ENCODE results near the gene WDTC1.
"Not testable (repeated sequence)": the region's sequence is repeated elsewhere in the genome, so short reads cannot be mapped to it uniquely, and the experiment has no call there.

Gene WDTC1

GRCh38 chr1:27255136-27255535, 20.7 kb downstream of the WDTC1 start:
- no peak overlapping the region for H3K27ac ChIP-seq (ENCODE audit: low read depth, low read length)
- no peaks in the 10 kb centered on the region for H3K36me3 ChIP-seq (ENCODE audit: insufficient read depth, low read length)
- H3K4me3 ChIP-seq (ENCODE audit: low read depth in 1 of 2, low read length in 2 of 2) = no peak overlapping the region
- H3K4me1 ChIP-seq (ENCODE audit: insufficient read depth, low read length) = no peaks in the 10 kb centered on the region
- no peaks in the 10 kb centered on the region for H3K27me3 ChIP-seq (ENCODE audit: control insufficient read depth in 1 of 2, insufficient read depth in 2 of 2, low read length in 2 of 2)
- no peaks in the 10 kb centered on the region for H3K9me3 ChIP-seq (ENCODE audit: low read length)
- no peak overlapping the region for H3K9ac ChIP-seq (ENCODE audit: low read length)

- Histone ChIP-seq H3K9ac (ENCODE audit: low read length) (no peak overlapping the region), H3K36me3 (ENCODE audit: insufficient read depth, low read length) (no peaks in the 10 kb centered on the region), H3K27me3 (ENCODE audit: control insufficient read depth in 1 of 2, insufficient read depth in 2 of 2, low read length in 2 of 2) (no peaks in the 10 kb centered on the region), H3K27ac (ENCODE audit: low read depth, low read length) (no peak overlapping the region), H3K4me1 (ENCODE audit: insufficient read depth, low read length) (no peaks in the 10 kb centered on the region), H3K9me3 (ENCODE audit: low read length) (no peaks in the 10 kb centered on the region), H3K4me3 (ENCODE audit: low read depth in 1 of 2, low read length in 2 of 2) (no peak overlapping the region)
These were observed 22.7 kb downstream of the WDTC1 start for GRCh38 chr1:27257155-27257554.

GRCh38 chr1:27258598-27258997, 24.2 kb downstream of the WDTC1 start:
- Histone ChIP-seq H3K4me3 (ENCODE audit: low read depth in 1 of 2, low read length in 2 of 2) (no peak overlapping the region), H3K27ac (ENCODE audit: low read depth, low read length) (no peak overlapping the region), H3K36me3 (ENCODE audit: insufficient read depth, low read length) (peaks cover 7% of the 10 kb centered on the region), H3K4me1 (ENCODE audit: insufficient read depth, low read length) (no peaks in the 10 kb centered on the region), H3K27me3 (ENCODE audit: control insufficient read depth in 1 of 2, insufficient read depth in 2 of 2, low read length in 2 of 2) (no peaks in the 10 kb centered on the region), H3K9ac (ENCODE audit: low read length) (no peak overlapping the region), H3K9me3 (ENCODE audit: low read length) (no peaks in the 10 kb centered on the region)

GRCh38 chr1:27267153-27267552, 32.7 kb downstream of the WDTC1 start:
- Histone ChIP-seq H3K36me3 (ENCODE audit: insufficient read depth, low read length) (peaks cover 25% of the 10 kb centered on the region), H3K4me3 (ENCODE audit: low read depth in 1 of 2, low read length in 2 of 2) (no peak overlapping the region), H3K4me1 (ENCODE audit: insufficient read depth, low read length) (no peaks in the 10 kb centered on the region), H3K27me3 (ENCODE audit: control insufficient read depth in 1 of 2, insufficient read depth in 2 of 2, low read length in 2 of 2) (no peaks in the 10 kb centered on the region), H3K27ac (ENCODE audit: low read depth, low read length) (no peak overlapping the region), H3K9ac (ENCODE audit: low read length) (no peak overlapping the region), H3K9me3 (ENCODE audit: low read length) (no peaks in the 10 kb centered on the region)

GRCh38 chr1:27269276-27269675, 34.8 kb downstream of the WDTC1 start:
- Histone ChIP-seq H3K9ac (ENCODE audit: low read length) (no peak overlapping the region), H3K27ac (ENCODE audit: low read depth, low read length) (no peak overlapping the region), H3K27me3 (ENCODE audit: control insufficient read depth in 1 of 2, insufficient read depth in 2 of 2, low read length in 2 of 2) (no peaks in the 10 kb centered on the region), H3K4me1 (ENCODE audit: insufficient read depth, low read length) (no peaks in the 10 kb centered on the region), H3K4me3 (ENCODE audit: low read depth in 1 of 2, low read length in 2 of 2) (no peak overlapping the region), H3K36me3 (ENCODE audit: insufficient read depth, low read length) (peaks cover 11% of the 10 kb centered on the region), H3K9me3 (ENCODE audit: low read length) (no peaks in the 10 kb centered on the region)

GRCh38 chr1:27274204-27274603, 39.8 kb downstream of the WDTC1 start:
- Histone ChIP-seq H3K4me3 (ENCODE audit: low read depth in 1 of 2, low read length in 2 of 2) (no peak overlapping the region), H3K9ac (ENCODE audit: low read length) (no peak overlapping the region), H3K27ac (ENCODE audit: low read depth, low read length) (no peak overlapping the region), H3K27me3 (ENCODE audit: control insufficient read depth in 1 of 2, insufficient read depth in 2 of 2, low read length in 2 of 2) (no peaks in the 10 kb centered on the region), H3K36me3 (ENCODE audit: insufficient read depth, low read length) (no peaks in the 10 kb centered on the region), H3K9me3 (ENCODE audit: low read length) (no peaks in the 10 kb centered on the region), H3K4me1 (ENCODE audit: insufficient read depth, low read length) (no peaks in the 10 kb centered on the region)

GRCh38 chr1:27275696-27276095, 41.3 kb downstream of the WDTC1 start:
- Histone ChIP-seq H3K4me1 (ENCODE audit: insufficient read depth, low read length) (no peaks in the 10 kb centered on the region), H3K27ac (ENCODE audit: low read depth, low read length) (no peak overlapping the region), H3K4me3 (ENCODE audit: low read depth in 1 of 2, low read length in 2 of 2) (no peak overlapping the region), H3K9me3 (ENCODE audit: low read length) (no peaks in the 10 kb centered on the region), H3K36me3 (ENCODE audit: insufficient read depth, low read length) (peaks cover 6% of the 10 kb centered on the region), H3K27me3 (ENCODE audit: control insufficient read depth in 1 of 2, insufficient read depth in 2 of 2, low read length in 2 of 2) (no peaks in the 10 kb centered on the region), H3K9ac (ENCODE audit: low read length) (no peak overlapping the region)

- H3K27ac ChIP-seq (ENCODE audit: low read depth, low read length) = no peak overlapping the region
- H3K36me3 ChIP-seq (ENCODE audit: insufficient read depth, low read length) = peaks cover 27% of the 10 kb centered on the region
- H3K4me3 ChIP-seq (ENCODE audit: low read depth in 1 of 2, low read length in 2 of 2) = no peak overlapping the region
- H3K27me3 ChIP-seq (ENCODE audit: control insufficient read depth in 1 of 2, insufficient read depth in 2 of 2, low read length in 2 of 2) = no peaks in the 10 kb centered on the region
- no peaks in the 10 kb centered on the region for H3K4me1 ChIP-seq (ENCODE audit: insufficient read depth, low read length)
- no peak overlapping the region for H3K9ac ChIP-seq (ENCODE audit: low read length)
- no peaks in the 10 kb centered on the region for H3K9me3 ChIP-seq (ENCODE audit: low read length)
These were observed 50.2 kb downstream of the WDTC1 start for GRCh38 chr1:27284425-27285273.

GRCh38 chr1:27285274-27285660, 50.8 kb downstream of the WDTC1 start:
- H3K9me3 ChIP-seq (ENCODE audit: low read length) = no peaks in the 10 kb centered on the region
- H3K4me3 ChIP-seq (ENCODE audit: low read depth in 1 of 2, low read length in 2 of 2) = no peak overlapping the region
- H3K4me1 ChIP-seq (ENCODE audit: insufficient read depth, low read length) = no peaks in the 10 kb centered on the region
- no peak overlapping the region for H3K9ac ChIP-seq (ENCODE audit: low read length)
- H3K27me3 ChIP-seq (ENCODE audit: control insufficient read depth in 1 of 2, insufficient read depth in 2 of 2, low read length in 2 of 2) = no peaks in the 10 kb centered on the region
- no peak overlapping the region for H3K27ac ChIP-seq (ENCODE audit: low read depth, low read length)
- H3K36me3 ChIP-seq (ENCODE audit: insufficient read depth, low read length) = peaks cover 23% of the 10 kb centered on the region

- peaks cover 25% of the 10 kb centered on the region for H3K36me3 ChIP-seq (ENCODE audit: insufficient read depth, low read length)
- H3K27ac ChIP-seq (ENCODE audit: low read depth, low read length) = not testable (repeated sequence)
These were observed 51.4 kb downstream of the WDTC1 start for GRCh38 chr1:27285821-27286220.

GRCh38 chr1:27289125-27289524, 54.7 kb downstream of the WDTC1 start:
- H3K4me1 ChIP-seq (ENCODE audit: insufficient read depth, low read length); H3K9me3 ChIP-seq (ENCODE audit: low read length); H3K9ac ChIP-seq (ENCODE audit: low read length); H3K27me3 ChIP-seq (ENCODE audit: control insufficient read depth in 1 of 2, insufficient read depth in 2 of 2, low read length in 2 of 2); H3K4me3 ChIP-seq (ENCODE audit: low read depth in 1 of 2, low read length in 2 of 2); H3K27ac ChIP-seq (ENCODE audit: low read depth, low read length): not testable (repeated sequence)
- H3K36me3 ChIP-seq (ENCODE audit: insufficient read depth, low read length) = peaks cover 34% of the 10 kb centered on the region

More at GRCh38 chr1:27285821-27286220, 51.4 kb downstream of the WDTC1 start:
- not testable (repeated sequence) for H3K9ac ChIP-seq (ENCODE audit: low read length); H3K27me3 ChIP-seq (ENCODE audit: control insufficient read depth in 1 of 2, insufficient read depth in 2 of 2, low read length in 2 of 2); H3K9me3 ChIP-seq (ENCODE audit: low read length); H3K4me1 ChIP-seq (ENCODE audit: insufficient read depth, low read length); H3K4me3 ChIP-seq (ENCODE audit: low read depth in 1 of 2, low read length in 2 of 2)

GRCh38 chr1:27290581-27290980, 56.1 kb downstream of the WDTC1 start:
- Histone ChIP-seq H3K4me3 (ENCODE audit: low read depth in 1 of 2, low read length in 2 of 2) (no peak overlapping the region), H3K9ac (ENCODE audit: low read length) (no peak overlapping the region), H3K36me3 (ENCODE audit: insufficient read depth, low read length) (peaks cover 45% of the 10 kb centered on the region), H3K9me3 (ENCODE audit: low read length) (no peaks in the 10 kb centered on the region), H3K4me1 (ENCODE audit: insufficient read depth, low read length) (no peaks in the 10 kb centered on the region), H3K27ac (ENCODE audit: low read depth, low read length) (no peak overlapping the region), H3K27me3 (ENCODE audit: control insufficient read depth in 1 of 2, insufficient read depth in 2 of 2, low read length in 2 of 2) (no peaks in the 10 kb centered on the region)

Measured in muscle layer of colon (tissue), 2 donors.